PC-9 (cell line): ENCODE data around the gene IQCH.

ENCODE experiments used
- CTCF ChIP-seq: fragments of 200-600 bp; sonication (generic); conservative IDR thresholded peaks from 2 replicates; pipeline ENCODE4 v1.6.1; 2017; ENCODE audit warnings: mixed run types, antibody characterized with exemption, mild to moderate bottlenecking, moderate library complexity
- EZH2 ChIP-seq: fragments of 200-600 bp; sonication (generic); IDR thresholded peaks from 2 replicates; pipeline ENCODE4 v1.8.0; 2017; ENCODE audit warnings: antibody characterized with exemption, low read depth

GRCh38 chr15:67253549-67254237, 893 bp upstream of the IQCH start:
- TF ChIP-seq CTCF (no peak), EZH2 (no peak)
